Astrocyte of the hippocampus (primary cell): ENCODE measurements around the gene STAC3.

Source experiments
- DNase-seq: peaks from one replicate; pipeline ENCODE4 v3.0.0; 2011; ENCODE audit warnings: low read depth, low spot score

Gene STAC3

GRCh38 chr12:57235728-57236131 is 15.3 kb downstream of the STAC3 start:
- no peak for DNase-seq

- no peak for DNase-seq
Observed at GRCh38 chr12:57235017-57235727, 15.8 kb downstream of the STAC3 start.

GRCh38 chr12:57234571-57235016 is 16.4 kb downstream of the STAC3 start:
- no peak for DNase-seq

- DNase-seq = no peak
Observed at GRCh38 chr12:57234233-57234570, 16.8 kb downstream of the STAC3 start.

GRCh38 chr12:57233357-57234232 is 17.4 kb downstream of the STAC3 start:
- no peak for DNase-seq

GRCh38 chr12:57232156-57232756 is 18.7 kb downstream of the STAC3 start:
- DNase-seq = no peak

- DNase-seq = no peak
Observed at GRCh38 chr12:57231276-57232021, 19.5 kb downstream of the STAC3 start.

- no peak for DNase-seq
Observed at GRCh38 chr12:57230381-57231155, 20.4 kb downstream of the STAC3 start.

GRCh38 chr12:57229634-57230380 is 21.2 kb downstream of the STAC3 start, which contains the start of gene SHMT2:
TSS of gene SHMT2 (plus strand) at chr12:57229711. CDS start at chr12:57229779, 68 bp downstream.
- peak; percentile 97 for DNase-seq

- DNase-seq = no peak
Observed at GRCh38 chr12:57229046-57229633, 21.8 kb downstream of the STAC3 start.

- DNase-seq = no peak
Observed at GRCh38 chr12:57227315-57228115, 23.5 kb downstream of the STAC3 start.

- DNase-seq = no peak
Observed at GRCh38 chr12:57226588-57227314, 24.2 kb downstream of the STAC3 start.

- DNase-seq = no peak
Observed at GRCh38 chr12:57225680-57226210, 25.2 kb downstream of the STAC3 start.

GRCh38 chr12:57224973-57225679 is 25.9 kb downstream of the STAC3 start:
- DNase-seq = peak; percentile 49

GRCh38 chr12:57224278-57224972 is 26.6 kb downstream of the STAC3 start:
- DNase-seq = no peak
